ENCODE measurements around the gene RASSF9.

The RASSF9 gene

GRCh38 chr12:85821206-85821605 lies 15.0 kb downstream of the RASSF9 start:
- no peak for TF ChIP-seq CTCF (conservative IDR thresholded peaks at IDR 0.05)
- TF ChIP-seq ZFX (IDR thresholded peaks at IDR 0.05) = no peak
- no peak overlapping the region for H3K27ac ChIP-seq

GRCh38 chr12:85820101-85820500 lies 16.1 kb downstream of the RASSF9 start:
- no peak overlapping the region for H3K27ac ChIP-seq
- TF ChIP-seq CTCF (conservative IDR thresholded peaks at IDR 0.05) = no peak
- no peak for TF ChIP-seq ZFX (IDR thresholded peaks at IDR 0.05)

GRCh38 chr12:85814741-85815140 lies 21.5 kb downstream of the RASSF9 start:
- no peak overlapping the region for H3K27ac ChIP-seq
- TF ChIP-seq CTCF (conservative IDR thresholded peaks at IDR 0.05) (no peak), ZFX (IDR thresholded peaks at IDR 0.05) (no peak)

GRCh38 chr12:85814071-85814470 lies 22.1 kb downstream of the RASSF9 start:
- no peak overlapping the region for H3K27ac ChIP-seq
- no peak for TF ChIP-seq ZFX (IDR thresholded peaks at IDR 0.05)
- TF ChIP-seq CTCF (conservative IDR thresholded peaks at IDR 0.05) = no peak

GRCh38 chr12:85809500-85809899 lies 26.7 kb downstream of the RASSF9 start:
- TF ChIP-seq ZFX (IDR thresholded peaks at IDR 0.05) = no peak
- no peak for TF ChIP-seq CTCF (conservative IDR thresholded peaks at IDR 0.05)
- no peak overlapping the region for H3K27ac ChIP-seq

- TF ChIP-seq CTCF (conservative IDR thresholded peaks at IDR 0.05) (no peak), ZFX (IDR thresholded peaks at IDR 0.05) (no peak)
- no peak overlapping the region for H3K27ac ChIP-seq
Observed at GRCh38 chr12:85807730-85808129, 28.5 kb downstream of the RASSF9 start.

GRCh38 chr12:85805654-85806053 lies 30.6 kb downstream of the RASSF9 start:
- H3K27ac ChIP-seq = no peak overlapping the region
- TF ChIP-seq CTCF (conservative IDR thresholded peaks at IDR 0.05) (no peak), ZFX (IDR thresholded peaks at IDR 0.05) (no peak)

Data from C4-2B (cell line).